Stromal cell of bone marrow (primary cell): Measurements from ENCODE around the gene RPP25L.
"Not testable (repeated sequence)": the region's sequence is repeated elsewhere in the genome, so short reads cannot be mapped to it uniquely, and the experiment has no call there.

Source experiments
- DNase-seq: peaks from one replicate; pipeline ENCODE4 v3.0.0-alpha.2; 2012; ENCODE audit warnings: low read depth

The RPP25L gene

DNA sequence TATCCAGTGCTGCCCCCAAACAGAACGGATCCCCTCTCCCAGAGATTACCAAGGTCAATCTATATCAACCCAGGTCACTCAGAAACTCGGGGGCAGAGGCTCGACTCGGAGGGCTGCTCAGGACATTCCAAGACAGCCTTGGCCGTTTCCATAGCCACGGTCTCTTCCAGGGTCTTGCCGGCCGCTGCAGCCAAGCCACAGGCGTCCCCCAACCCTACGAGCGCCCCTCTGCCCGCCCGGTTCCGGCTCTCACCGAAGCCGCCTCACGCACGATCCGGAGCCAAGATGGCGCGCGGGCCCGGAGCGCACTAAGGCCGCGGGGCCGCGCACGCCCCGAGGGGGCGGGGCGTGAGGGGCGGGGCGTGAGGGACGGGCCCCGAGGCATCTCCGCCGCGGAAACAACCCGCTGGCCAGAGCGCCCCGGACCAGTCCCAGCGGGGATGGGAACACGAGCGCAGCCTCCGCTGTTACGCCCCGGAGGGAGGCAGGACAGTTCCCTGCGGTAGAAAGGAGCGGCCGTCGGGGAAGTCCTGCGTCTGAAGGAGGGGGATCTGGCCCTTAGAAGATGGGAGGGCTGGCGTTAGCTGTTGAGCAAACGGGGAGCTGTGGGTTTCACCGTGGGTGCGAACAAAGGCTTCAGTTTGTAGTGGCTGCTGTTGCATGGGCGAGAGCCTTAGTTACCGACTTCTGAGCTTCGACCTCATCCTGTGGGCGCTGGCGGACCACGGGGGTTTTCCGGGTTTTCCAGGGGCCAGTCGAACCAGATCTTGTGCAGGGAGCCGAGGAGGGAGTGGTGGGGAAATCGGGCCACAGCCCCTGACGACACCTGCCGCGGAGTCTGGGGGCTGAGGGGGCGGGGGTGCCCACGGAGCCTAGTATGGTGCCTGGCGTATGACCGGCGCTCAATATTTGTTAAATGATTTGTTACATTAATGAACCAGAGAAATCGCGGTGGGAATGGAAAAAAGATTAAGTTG lies at the start of gene RPP25L:
Gene RPP25L (minus strand): TSS at position 287 of the 977 bp plus-strand sequence. CDS start 801 bp downstream, outside the sequence.
- DNase-seq = peak; percentile 71

DNA sequence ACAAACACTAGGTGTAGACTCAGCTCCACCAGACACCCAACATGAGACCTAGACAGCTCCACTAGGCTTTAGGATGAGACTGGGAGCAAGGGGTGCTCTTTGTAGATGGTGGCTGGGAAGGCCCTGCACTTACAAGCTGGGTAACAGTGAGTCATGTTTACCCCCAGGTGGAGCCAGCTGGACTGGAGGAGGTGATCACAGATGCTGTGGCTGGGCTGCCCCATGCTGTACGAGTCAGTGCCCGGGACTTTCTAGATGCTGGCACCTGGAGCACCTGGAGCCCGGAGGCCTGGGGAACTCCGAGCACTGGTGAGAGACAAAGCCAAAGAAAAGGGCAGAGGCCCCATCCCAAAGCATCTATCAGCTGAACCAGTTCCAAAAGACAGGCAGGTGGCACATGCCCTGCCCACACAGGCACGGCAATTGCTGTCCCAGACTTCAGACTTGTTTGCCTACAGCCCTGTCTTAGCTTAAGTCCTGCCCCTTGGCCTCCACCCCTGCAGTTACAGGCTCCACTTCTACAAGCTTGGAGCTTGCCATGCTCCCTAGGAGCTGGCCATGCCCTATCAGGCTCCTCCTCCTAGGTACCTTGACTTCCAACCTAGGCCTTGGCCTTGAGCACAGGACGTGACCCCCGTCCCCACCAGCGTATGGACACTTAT lies 47.8 kb upstream of the RPP25L start:
- DNase-seq = no peak

DNA sequence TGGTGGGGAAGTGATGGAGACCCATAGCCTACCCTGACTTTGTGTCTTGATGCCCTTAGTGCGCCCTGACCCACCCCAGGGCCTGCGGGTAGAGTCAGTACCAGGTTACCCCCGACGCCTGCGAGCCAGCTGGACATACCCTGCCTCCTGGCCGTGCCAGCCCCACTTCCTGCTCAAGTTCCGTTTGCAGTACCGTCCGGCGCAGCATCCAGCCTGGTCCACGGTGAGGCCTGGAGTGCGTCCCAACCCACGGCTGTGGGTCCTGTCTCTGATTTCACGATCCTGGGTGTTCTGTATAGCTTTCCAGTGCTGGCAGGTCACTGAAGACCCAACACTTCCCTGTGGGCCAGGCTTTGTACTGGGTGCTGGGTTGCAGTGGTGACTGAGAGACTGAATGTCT lies 46.6 kb upstream of the RPP25L start:
- no peak for DNase-seq

GRCh38 chr9:34656992-34657391 lies 45.1 kb upstream of the RPP25L start:
- no peak for DNase-seq

GRCh38 chr9:34655394-34655793 lies 43.5 kb upstream of the RPP25L start:
- DNase-seq = no peak

- no peak for DNase-seq
These were observed 42.6 kb upstream of the RPP25L start for GRCh38 chr9:34654323-34655051.

DNA sequence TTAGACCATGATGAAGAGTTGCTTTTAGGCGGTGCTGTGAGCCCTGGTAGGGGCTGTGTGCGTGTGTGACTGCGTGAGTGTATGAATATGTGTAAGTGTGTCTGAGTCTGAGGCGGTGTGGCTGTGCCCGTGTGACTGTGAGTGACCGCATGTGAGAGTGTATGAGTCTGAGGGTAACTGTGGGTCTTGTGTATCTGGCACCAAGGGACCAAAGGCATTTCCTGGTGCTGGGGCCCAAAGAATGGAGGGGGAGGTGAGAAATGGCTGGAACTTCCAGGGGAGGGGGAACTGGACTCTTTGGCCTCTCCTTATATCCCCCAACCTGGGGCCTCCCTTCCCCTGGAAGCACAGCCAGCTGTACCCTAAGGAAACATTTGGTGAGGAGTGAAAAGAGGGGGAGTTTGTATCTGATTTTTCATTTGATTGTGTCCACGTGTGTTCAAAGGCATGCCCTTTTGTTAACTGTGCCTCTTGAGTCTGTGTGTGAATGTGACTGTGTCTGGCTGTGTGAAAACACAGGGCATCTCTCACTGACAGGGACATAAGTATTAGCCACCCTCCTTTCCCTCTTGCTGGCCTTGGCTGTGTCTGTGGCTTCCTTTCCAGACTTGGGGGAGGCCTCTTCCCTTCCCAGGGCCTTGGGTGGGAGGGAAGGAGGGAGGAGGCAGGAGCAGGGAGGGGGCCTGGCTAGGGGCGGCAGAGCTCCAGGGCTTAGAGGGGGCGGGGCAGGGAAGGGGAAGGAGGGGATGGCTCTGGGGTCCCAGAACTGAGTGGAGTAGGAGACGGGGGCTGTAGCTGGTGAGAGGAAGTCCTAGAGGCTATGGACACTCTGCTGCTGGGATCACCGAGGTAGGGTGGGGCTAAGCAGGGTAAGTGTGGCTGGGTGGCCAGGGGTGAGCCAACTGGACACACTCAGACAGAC lies 41.5 kb upstream of the RPP25L start:
- DNase-seq = no peak

DNA sequence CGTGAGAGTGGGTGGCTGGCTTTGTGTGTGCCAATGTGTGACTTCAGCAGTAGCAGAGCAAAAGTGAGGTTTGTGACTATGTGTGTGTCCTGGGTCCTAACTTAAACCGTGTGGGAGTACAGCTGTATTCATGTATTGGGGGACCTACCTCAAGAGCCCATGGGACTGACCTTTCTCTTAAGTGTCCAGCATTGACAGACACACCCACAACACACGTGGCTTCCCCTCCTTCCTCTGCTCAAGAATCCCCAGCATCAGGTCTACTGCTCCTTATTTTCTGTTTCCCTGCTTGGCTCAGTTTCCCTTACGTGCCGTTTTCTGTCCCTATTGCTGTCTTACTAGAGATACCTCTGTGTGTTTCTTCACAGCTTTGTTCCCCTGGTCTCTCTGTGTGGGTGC lies 40.7 kb upstream of the RPP25L start:
- DNase-seq = no peak

- peak; percentile 80 for DNase-seq
These were observed 40.1 kb upstream of the RPP25L start, which contains the start of gene IL11RA for GRCh38 chr9:34651876-34652601. IL11RA (plus strand) TSS chr9:34652185; CDS start chr9:34655218, 3,033 bp downstream.

DNA sequence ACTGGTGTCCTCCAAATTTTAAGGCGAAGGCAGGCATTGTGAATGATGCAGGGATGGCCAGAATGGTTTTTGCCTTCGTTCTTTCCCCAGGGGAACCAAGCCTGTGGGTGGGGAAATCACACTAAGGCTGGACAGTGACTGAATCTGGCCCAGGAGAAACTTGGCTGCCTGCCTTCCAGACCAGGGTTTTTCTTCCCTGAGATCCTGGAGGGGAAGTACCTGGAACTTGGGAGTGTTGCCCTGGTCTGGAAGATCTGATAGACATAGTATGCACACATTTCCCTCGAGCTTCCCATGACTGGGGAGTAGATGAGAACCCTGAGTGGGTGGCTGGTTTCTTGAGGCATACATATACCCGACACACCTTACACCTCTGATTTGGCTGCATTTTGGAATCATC lies 39.4 kb upstream of the RPP25L start:
- no peak for DNase-seq

- no peak for DNase-seq
These were observed 38.9 kb upstream of the RPP25L start for GRCh38 chr9:34650816-34651215.

DNA sequence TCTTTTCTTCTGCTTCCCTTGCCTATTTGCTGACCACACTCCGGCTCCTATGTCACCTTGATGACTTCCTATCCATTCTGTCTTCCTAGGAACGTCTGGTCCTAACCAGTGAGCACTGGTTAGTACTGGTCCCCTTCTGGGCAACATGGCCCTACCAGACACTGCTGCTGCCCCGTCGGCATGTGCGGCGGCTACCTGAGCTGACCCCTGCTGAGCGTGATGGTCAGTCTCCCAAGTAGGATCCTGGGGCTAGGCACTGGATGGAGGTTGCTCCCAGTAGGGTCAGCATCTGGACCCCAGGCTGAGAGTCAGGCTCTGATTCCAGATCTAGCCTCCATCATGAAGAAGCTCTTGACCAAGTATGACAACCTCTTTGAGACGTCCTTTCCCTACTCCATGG lies 36.8 kb upstream of the RPP25L start:
- no peak for DNase-seq

GRCh38 chr9:34647651-34648050 lies 35.8 kb upstream of the RPP25L start:
- no peak for DNase-seq

DNA sequence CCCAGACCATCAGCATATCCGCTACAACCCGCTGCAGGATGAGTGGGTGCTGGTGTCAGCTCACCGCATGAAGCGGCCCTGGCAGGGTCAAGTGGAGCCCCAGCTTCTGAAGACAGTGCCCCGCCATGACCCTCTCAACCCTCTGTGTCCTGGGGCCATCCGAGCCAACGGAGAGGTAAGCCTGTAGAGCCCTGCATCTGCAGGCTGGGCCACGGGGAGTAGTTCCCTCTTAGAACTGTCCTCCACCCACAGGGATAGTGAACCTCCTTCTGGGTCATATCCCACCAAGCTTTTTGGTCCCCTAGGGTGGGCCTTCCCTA lies 35.1 kb upstream of the RPP25L start:
- no peak for DNase-seq

DNA sequence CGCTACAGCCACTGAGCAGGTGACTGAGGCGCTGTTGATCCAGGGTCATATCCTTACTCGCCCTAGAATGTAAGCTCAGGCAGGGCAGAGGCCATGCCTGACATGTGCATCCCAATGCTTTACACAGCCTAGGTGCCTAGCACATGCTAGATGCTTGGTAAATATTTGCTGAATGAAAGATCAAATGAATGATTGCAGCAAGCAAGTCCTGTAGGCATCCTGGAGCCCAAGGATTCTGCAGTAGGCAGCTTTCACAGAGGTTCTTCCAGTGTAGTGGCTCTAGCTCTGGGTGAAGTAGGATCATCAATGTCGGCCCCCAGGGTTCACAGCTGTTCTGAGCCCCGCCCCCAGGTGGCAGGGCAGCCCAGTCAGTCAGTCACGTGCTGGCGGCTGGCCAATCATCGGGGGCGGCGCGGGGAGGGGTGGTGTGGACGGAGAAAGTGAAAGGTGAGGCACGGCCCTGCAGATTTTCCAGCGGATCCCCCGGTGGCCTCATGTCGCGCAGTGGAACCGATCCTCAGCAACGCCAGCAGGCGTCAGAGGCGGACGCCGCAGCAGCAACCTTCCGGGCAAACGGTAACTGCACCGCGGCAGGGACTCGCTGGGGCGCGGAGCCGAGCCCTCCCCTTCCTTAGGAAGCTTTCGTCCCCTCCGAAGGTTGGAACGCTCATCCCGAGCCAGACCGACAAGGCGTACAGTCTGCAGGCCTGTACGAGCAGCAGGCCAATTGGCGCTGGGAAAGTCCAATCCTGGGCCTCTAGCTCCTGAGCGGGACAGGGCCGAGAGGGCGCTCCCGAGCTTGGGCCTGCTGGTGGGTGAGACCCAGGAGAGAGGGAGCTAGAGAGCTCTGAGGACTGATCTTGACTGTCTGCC lies 34.5 kb upstream of the RPP25L start, which contains the start of gene GALT:
Gene GALT (plus strand): TSS at position 465 of the 873 bp plus-strand sequence. CDS start 30 bp downstream, at position 495.
- peak; percentile 67 for DNase-seq

GRCh38 chr9:34644766-34645314 lies 32.9 kb upstream of the RPP25L start:
- DNase-seq = no peak

DNA sequence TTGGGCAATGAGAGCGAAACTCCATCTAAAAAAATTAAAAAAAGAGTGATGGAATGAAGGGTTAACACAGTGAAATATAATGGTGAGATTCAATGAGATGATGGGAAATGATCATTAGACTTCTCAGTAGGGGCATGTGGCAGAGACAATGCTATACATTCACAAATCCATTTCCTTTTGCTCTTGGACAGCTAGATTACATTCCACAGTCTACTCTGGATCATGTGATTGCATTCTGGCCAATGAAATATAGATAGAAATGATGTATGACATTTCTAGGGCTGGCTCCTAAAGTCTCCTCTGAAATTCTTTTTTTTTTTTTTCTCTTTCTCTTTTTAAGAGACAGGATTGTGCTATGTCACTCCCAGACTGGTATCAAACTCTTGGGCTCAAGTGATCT lies 30.8 kb upstream of the RPP25L start:
- no peak for DNase-seq

- DNase-seq = not testable (repeated sequence)
These were observed 27.4 kb upstream of the RPP25L start for GRCh38 chr9:34639322-34639721.

- no peak for DNase-seq
These were observed 26.2 kb upstream of the RPP25L start for GRCh38 chr9:34638138-34638445.
